ENCODE data around the gene EPHA8.

The EPHA8 gene

DNA sequence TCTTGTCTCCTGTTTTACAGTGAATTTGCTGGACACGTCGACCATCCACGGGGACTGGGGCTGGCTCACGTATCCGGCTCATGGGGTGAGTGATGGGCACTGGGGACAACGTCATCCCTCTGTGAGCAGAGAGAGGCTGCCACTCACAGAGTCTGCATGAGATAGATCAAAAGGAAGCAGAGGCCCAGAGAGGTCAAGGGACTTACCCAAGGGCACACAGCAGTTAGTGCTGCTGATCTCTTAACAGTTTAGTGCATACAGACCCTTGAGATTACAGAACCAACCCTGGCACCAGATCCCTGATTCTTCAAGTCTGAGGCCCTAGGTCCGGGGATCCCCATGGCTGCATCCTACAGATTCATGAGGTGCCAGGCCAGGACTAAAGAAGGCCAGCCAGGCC, 6.0 kb downstream of the EPHA8 start:
- no peak for DNase-seq

DNA sequence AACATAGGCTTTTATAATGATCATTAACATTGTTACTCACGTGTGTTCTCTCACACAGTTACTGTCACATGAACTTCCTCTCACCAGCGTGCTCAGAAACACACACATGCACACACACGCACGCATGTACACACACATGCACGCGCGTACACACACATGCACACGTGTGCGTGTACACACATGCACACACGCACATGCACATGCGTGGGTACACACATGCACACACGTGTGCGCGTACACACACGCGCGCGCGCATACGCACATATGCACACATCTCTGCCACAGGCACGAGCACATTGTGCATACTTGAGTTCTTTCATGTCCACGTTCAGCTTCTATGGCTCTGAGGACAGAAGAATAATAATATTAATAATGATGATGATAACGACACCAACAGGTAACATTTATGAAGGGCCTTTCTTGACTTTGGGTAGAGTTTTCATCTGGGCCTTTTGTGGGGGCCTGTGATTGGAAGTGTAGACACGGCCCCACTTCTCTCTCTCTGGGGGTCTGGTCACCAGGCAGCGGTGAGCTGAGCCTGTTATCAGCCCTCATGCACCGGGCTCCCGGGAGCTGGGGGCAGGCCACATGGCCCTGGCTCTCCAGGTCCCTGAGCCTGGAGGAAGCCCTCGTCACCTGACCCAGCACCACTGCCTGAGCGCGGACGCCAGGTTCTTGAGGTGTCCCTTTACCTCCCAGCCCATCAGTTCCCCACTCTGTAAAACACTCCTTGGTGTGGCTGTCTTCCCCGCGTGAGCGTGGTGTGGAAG, 7.0 kb downstream of the EPHA8 start:
- DNase-seq, result no peak

DNA sequence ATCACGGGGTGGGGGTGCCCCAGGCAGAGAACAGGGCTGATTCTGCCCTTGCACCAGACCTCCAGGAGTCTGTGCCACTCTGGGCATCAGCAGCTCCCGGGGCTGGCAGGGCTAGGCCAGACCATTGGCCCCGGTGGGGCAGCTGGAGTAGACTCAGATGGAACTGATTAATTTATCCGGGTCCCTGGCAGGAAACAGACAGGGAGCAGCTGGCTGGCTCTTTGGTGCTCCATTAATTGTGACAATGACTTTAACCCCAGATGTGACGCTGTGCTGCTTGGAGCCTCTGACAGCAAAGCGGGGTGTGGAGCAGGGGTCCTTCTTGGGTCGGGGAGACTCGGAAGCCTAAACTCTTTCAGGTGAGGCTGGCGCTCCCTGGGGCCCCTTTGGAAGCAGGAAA, 9.5 kb downstream of the EPHA8 start:
- DNase-seq, result no peak

DNA sequence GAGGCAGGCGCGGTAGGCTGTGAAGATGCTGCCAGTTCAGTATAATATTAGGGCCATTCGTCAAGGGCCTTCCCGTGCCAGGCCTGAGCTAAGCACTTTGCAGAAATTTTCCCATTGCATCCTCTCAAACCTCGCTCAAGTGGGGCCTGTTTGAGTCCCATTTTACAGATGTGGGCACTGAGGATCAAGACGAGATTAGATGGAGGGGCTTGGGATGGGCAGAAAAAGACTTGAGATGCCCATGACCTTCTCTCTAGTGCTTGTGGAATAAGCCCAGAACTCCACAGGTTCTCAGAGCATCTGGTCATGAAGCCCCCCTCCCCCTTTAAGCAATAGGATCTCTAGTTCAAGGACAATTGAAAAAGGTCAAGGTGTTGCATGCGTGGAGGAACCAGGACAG, 9.9 kb downstream of the EPHA8 start:
- DNase-seq, result no peak

DNA sequence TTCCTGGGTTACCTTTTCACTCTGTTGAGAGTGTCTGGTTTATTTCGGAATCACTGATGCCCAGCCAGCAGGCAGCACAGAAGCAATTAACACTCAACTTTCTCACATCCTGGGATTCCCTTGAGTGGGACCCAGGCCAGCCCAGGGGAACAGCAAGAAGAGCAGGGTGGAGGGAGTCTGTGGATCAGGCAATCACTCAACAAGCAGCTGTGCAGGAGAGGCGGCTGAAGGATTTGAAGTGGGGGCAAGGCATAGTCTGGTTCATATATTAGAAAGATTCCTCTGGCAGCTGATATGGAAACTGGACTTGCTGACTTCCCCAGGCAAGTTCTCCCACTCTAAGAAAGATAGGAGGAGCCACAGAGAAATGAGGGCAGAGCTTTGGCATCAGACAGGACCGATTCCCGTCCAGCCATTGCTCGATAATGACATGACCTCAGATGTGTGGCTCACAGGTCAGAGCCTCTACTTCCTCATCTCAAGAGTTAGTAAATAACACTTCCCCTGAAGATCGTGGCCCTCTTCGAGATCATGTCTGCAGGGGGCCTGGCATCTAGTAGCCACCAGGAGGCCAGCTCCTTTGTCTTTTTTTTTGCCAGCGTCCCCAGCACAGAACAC, 12.4 kb downstream of the EPHA8 start:
- no peak for DNase-seq

DNA sequence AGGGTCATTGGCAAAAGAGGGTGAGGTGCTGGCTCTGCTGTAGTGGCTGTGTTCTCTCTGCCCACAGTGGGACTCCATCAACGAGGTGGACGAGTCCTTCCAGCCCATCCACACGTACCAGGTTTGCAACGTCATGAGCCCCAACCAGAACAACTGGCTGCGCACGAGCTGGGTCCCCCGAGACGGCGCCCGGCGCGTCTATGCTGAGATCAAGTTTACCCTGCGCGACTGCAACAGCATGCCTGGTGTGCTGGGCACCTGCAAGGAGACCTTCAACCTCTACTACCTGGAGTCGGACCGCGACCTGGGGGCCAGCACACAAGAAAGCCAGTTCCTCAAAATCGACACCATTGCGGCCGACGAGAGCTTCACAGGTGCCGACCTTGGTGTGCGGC, 12.9 kb downstream of the EPHA8 start:
- DNase-seq, result no peak

DNA sequence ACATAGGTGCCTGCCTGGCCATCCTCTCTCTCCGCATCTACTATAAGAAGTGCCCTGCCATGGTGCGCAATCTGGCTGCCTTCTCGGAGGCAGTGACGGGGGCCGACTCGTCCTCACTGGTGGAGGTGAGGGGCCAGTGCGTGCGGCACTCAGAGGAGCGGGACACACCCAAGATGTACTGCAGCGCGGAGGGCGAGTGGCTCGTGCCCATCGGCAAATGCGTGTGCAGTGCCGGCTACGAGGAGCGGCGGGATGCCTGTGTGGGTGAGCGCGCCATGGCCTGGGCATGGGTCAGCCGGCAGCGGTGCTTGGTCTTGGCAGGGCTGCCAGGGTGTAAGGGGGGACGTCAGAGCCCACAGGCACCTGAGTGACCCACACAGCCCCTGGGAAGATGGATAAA, 13.3 kb downstream of the EPHA8 start:
- DNase-seq, result no peak

DNA sequence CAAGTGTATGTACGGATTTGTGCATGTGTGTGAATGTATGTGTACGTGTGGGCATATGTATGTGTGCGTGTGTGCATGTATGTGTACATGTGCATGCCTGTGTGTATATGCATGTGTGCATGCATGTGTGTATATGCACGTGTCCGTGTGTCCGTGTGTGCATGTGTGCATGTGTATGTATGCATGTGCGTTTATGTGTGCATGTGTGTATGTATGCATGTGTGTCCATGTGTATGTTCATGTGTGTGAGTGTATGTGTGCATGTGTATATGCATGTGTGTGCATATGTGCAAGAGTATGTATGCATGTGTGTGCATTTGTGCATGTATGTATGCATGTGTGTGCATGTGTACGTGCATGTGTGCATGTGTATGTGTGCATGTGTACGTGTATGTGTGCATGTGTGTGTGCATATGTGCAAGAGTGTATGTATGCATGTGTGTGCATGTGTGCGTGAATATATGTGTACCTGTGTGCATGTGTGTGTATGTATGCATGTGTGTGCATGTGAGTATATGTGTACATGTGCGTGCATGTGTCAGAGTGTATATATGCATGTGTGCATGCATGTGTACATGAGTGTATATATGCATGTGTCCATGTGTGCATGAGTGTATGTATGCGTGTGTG, 15.6 kb downstream of the EPHA8 start:
- no peak for DNase-seq

DNA sequence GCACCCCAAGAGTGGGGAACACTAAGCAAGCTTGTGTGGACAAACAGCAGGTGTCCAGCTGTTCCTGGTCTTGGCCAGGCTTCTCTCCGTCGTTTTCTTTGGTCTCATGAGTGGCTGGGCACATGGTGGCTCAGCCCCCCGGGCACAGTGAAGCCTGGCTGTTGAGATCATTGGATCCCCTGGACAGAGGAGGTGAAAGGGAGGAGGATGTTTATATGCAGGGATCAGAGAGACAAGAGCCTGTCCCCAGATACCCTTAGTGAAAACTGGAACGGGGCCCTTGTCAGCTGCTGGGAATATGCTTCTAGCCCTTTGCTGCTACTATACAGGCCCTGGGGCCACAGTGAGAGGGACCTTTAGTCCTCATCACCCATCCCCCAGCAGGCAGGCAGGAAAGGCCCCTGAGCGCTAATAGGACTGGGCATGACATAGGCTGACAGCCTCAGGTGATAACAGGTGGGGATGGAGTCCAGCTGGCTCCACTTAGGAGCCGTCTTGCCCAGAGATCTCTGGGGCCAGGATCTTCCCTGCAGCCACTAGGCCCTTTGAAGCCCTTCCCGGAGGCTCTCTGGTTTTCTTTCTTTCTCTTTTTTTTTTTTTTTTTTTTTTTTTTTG, 16.4 kb downstream of the EPHA8 start:
- DNase-seq, result no peak

DNA sequence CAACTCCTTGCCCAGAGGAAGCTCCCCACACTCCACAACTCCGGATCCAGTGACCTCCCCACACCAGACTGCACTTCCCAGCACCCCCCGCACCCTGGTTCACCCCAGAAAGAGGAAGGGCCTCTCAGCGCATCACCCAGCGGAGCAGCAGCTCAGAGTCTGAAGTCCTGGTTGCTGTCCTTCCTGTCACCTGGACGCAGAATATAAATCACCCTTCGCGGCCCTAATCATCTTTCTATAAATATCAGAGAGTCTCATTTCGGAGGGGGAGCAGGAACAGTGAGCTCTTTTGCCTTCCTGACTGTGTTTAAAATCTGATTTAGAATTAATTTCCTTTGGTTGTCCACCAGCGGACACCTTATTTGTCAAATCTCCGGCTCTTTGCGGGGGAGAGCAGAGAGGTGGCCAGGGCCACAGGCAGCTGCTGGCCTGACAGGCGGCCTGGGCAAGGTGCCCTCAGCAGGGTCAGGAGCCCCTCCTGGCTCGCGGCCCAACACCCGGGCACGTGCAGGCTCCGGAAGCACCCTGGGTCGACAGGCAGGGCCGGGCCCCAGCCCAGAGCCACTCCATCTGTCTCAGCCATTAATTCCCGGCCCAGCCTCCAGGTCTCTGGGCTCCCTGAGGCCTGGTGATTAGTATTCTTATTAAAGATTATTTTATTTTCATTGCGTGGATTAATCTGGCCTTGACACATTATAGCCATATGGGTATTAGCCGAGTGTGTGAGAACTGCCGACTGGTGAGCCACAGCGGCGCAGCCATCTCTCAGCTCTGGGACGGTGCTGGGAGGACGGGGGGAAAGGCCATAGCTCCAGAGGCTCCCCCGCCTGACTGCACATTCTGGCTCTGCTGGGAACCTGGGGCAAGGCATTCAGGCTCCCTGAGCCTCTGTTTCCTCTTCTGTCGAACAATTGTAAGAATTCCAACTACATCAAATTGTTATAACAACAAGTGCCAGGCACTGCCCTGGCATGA, 19.7 kb downstream of the EPHA8 start:
- no peak for DNase-seq

DNA sequence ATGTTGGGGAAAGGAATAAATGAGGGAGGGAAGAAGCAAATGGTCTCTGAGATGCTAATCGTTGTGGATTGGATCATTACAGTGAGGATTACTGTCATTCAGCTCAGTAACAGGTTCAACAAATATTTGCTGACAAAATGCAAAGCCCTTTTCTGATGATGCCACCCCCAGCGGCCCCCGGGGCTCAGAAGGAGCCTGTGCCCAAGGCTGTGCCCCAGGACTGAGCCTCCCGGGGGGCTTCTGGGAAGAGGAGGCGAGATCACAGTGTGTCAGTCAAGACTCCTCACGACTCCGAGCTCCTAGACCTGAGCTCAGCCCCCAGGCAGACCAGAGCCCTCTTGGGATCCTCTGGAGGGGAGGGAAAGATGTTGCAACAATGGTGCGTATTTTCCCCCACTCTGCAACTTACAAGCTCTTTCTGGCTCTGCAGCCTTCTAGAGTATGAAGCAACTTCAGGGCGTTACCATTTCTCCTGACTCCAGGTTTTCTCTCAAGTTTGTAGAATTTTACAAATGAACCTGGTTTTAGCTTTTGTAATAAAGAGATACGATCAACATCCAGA, 20.8 kb downstream of the EPHA8 start:
- no peak for DNase-seq

DNA sequence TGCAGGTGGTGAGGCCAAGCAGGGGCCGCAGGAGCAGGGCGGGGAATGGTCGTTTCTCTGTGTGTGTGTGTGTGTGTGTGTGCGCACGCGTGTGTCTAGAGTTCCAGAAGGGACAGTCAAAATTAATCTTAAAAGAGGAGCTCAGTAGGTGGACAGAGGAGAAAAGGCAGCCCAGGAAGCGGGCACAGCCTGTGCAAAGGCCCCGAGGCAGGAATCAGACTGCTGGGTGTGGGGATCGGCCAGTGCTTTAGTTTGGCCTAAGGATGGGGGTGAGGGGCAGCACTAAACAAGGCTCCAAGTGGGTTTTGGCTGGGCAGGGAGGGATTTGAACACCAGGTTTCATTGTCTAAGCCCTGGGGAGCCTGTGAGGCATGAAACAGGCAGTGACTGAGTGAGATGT, 21.7 kb downstream of the EPHA8 start:
- DNase-seq, result no peak

DNA sequence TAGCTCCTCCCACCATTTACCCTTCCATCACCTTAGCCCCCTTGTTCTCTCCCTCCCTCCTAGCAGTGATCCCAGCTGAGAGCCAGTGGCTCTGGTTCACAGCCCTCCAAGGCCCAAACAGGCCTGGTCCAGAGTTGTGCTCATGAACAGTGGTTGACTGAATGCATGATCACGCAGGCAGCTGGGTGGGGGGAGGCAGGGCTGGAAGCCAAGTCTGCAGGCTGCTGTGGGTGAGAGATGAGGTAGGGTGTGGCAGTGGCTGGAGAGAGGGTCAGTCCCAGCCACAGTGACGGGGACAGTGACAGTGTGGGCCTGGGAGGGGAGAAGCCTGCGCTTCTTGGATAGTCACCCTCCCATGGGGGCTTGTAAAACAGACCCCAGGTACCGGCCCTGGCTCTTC, 22.2 kb downstream of the EPHA8 start:
- DNase-seq, result no peak

DNA sequence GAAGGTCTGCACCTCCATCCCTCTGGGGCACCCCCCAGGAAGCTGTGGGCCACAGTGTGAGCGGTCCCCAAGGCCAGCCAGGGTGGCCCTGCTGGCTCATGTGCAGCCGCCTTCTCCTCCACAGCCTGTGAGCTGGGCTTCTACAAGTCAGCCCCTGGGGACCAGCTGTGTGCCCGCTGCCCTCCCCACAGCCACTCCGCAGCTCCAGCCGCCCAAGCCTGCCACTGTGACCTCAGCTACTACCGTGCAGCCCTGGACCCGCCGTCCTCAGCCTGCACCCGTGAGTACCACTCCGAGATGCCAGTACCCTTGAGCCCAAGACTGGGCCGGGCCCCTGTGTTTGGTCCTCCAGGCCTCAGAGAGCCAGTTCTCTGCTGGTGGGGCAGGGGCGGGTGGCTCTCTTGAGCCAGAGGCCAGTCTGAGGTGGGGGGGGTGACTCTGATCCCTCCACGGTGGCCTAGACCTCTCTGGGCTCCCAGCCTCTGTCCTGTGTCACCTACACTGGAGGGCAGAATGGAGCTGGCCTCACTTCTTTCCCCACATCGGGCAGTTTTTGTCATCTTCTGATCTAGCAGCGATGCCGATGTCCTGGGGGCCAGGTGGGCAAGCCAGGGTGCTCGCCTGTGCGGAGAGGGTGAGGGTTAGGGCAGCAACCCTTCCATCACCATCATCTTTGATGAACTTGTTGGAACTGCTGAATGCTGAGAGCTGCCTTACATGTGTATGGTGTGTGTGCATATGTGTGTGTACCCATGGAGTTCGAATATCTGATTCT, 23.3 kb downstream of the EPHA8 start:
- DNase-seq, result no peak

DNA sequence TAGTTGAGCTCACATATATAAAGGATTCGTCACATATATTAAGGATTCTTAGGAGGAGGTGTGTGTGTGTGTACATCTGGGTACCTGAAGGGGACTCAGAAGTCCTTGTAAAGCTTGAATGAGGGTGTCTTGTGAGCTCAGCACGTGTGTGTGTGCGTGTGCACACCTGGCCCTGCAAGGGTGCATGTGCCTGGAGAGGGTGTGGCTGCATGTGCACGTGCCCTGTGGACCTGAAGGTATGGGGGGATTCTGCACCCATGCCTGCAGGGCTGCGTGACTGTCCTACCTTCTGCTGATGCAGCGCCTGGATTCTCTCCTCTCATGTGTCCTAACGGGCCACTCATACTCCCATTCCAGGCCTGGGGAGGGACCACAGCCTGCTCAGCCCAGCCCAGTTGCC, 24.0 kb downstream of the EPHA8 start:
- DNase-seq, result no peak

DNA sequence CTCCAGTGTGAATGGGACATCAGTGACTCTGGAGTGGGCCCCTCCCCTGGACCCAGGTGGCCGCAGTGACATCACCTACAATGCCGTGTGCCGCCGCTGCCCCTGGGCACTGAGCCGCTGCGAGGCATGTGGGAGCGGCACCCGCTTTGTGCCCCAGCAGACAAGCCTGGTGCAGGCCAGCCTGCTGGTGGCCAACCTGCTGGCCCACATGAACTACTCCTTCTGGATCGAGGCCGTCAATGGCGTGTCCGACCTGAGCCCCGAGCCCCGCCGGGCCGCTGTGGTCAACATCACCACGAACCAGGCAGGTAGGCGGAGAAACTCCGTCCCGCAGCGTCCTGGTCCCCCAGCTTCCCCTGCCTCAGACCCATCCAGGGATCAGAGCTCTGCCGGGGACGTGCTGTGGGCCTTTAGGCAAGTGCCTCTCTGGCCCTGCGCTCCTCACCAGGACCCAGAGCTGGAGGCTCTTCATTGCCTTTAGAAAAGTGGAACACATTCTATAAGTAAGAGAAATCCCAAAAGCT, 25.7 kb downstream of the EPHA8 start:
- no peak for DNase-seq

DNA sequence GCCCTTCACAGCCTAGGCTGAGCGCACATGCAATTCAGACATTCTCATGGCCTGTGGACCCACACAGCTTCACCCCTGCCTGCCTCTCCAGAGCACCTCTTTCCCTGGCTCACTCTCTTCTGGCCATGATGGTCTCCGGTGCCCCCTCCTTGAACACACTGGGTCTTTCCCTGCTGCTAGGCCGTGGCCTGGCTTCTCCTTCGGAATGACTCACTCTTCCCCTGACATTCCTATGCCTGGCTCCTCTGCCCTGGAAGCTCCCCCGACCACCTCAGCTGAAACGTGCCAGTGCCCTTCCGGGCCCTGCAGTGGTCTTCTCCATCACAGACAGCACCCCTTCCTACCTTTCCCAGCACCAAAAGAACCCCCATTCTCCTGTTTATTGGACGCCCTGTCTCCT, 28.3 kb downstream of the EPHA8 start:
- DNase-seq, result no peak

DNA sequence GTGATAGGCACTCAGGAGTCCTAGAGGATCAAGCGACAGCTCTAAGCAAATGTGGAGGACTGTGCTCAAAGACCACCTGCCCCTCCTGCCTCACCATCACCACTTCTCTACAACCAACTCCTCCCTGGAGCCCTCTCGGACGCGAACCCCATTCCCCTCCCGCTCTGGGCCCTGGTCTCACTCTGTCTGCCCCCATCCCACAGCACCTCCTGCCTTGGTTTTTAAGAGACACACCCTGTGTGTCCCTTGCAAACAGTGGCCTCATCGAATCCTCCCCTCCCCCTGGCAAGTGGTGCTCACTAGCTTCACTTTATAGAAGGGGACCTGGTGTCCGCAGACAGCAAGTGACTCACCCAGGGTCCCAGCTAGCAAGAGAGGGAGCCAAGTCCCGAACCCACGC, 28.8 kb downstream of the EPHA8 start:
- DNase-seq, result no peak

DNA sequence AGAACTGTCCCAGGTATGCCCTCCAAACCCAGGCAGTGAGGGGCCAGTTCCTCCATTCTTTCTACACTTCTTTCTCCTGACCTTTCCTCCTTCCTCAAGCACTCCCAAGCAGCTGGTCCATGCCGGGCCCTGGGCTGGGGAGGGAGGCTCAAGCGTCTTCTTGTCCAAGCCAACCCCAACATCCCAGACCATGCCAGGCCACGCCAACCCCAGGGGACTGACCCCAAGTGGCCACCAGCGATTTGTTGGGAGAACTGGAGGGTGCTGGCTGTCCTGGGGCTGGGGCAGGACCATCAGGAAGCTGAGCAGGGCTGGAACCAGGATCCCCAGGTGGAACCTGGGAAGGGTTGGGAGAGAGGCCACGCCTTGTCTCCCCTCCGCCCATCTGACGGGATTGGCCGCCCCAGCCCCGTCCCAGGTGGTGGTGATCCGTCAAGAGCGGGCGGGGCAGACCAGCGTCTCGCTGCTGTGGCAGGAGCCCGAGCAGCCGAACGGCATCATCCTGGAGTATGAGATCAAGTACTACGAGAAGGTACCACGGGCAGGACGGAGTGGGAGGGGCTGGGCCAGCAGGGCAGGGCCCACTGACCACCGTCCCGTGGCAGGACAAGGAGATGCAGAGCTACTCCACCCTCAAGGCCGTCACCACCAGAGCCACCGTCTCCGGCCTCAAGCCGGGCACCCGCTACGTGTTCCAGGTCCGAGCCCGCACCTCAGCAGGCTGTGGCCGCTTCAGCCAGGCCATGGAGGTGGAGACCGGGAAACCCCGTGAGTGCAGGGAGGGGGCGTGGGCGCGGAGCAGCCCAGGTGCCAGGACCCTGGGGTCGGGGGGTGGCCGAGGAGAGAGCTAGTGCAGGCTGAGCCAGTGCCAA, 29.9 kb downstream of the EPHA8 start:
- DNase-seq, result no peak

DNA sequence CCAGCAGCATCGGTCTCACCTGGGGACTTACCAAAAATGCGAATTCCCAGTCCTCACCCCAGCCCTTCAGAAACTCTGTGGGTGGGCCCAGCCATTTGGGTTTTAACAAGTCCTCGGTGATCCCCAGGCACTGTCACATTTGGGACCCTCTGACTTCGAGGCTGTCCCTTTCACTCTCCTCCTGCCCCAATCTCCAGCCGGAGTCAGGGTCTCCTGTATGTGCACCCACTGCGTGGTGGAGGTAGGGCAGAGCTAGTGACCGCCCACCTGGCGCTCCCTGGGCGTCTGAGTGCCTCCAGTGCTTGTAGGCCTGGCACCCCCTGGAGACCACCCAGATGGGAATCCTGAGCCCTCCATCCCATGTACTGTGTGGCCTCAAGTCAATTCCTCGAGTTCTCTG, 31.1 kb downstream of the EPHA8 start:
- no peak for DNase-seq
